Upper lobe of left lung (tissue), 4 donors: Measurements from ENCODE around the gene ABCA6.

Experiments
- EP300 ChIP-seq, 4 donors: sonication (generic); formaldehyde crosslinking; IDR thresholded peaks; one replicate each; pipeline ENCODE4 v1.5.1; 2017; ENCODE audit warnings: antibody characterized with exemption in 4 of 4, control low read depth in 2 of 4
- TF ChIP-seq, protein P1 (sequence below), 6 experiments: fragments of 450-650 bp in 4 of 6; fragments of 200-600 bp in 2 of 6; sonication (generic) in 2 of 6; IDR thresholded peaks; one replicate each; pipeline ENCODE4 v1.5.1; 2016 to 2019; ENCODE audit warnings: antibody characterized with exemption in 6 of 6

DNA sequence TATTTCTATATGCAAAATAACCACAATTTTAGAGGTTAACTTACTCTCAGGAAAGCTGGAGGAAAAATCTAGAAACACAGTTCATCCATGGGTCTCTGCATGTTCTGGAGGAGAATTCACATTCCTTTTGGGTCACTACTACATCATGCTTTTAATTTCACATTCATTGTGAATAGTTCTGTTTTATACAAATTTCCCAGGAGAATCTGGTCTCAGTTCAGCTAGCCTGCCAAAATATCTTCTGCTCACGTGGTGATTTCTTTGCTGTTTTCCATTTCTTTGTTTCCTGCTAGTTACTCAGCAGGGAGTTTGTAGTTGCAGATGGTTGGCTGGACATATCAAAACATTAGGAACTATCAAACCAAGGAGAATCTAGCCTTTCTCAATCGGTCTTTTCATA lies 80.9 kb downstream of the ABCA6 start, which contains the start of gene ABCA9:
- TF ChIP-seq, protein P1, sequence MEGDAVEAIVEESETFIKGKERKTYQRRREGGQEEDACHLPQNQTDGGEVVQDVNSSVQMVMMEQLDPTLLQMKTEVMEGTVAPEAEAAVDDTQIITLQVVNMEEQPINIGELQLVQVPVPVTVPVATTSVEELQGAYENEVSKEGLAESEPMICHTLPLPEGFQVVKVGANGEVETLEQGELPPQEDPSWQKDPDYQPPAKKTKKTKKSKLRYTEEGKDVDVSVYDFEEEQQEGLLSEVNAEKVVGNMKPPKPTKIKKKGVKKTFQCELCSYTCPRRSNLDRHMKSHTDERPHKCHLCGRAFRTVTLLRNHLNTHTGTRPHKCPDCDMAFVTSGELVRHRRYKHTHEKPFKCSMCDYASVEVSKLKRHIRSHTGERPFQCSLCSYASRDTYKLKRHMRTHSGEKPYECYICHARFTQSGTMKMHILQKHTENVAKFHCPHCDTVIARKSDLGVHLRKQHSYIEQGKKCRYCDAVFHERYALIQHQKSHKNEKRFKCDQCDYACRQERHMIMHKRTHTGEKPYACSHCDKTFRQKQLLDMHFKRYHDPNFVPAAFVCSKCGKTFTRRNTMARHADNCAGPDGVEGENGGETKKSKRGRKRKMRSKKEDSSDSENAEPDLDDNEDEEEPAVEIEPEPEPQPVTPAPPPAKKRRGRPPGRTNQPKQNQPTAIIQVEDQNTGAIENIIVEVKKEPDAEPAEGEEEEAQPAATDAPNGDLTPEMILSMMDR (IDR thresholded peaks at IDR 0.05), result no peak
- TF ChIP-seq EP300 (IDR thresholded peaks at IDR 0.05), result no peak
